HG03575 (cell line): ENCODE measurements around the gene SLC43A2.

Source experiments
- ATAC-seq: cut with Tn5 transposase; IDR thresholded peaks from one replicate; pipeline ENCODE4 v1.9.1; 2021; ENCODE audit not compliant: unreplicated experiment, insufficient number of reproducible peaks, low FRiP score; ENCODE audit errors: extremely low read depth

The SLC43A2 gene

GRCh38 chr17:1626333-1626732 is 2.3 kb downstream of the SLC43A2 start:
- ATAC-seq = no peak

GRCh38 chr17:1625581-1625980 is 3.1 kb downstream of the SLC43A2 start:
- ATAC-seq = no peak

- no peak for ATAC-seq
Measured at GRCh38 chr17:1625053-1625452, 3.6 kb downstream of the SLC43A2 start.

- ATAC-seq = no peak
Measured at GRCh38 chr17:1624650-1625049, 4.0 kb downstream of the SLC43A2 start.

- ATAC-seq = no peak
Measured at GRCh38 chr17:1623057-1623630, 5.5 kb downstream of the SLC43A2 start.

GRCh38 chr17:1621273-1621954 is 7.2 kb downstream of the SLC43A2 start:
- no peak for ATAC-seq

- ATAC-seq = no peak
Measured at GRCh38 chr17:1620486-1620885, 8.1 kb downstream of the SLC43A2 start.

GRCh38 chr17:1617620-1618174 is 10.9 kb downstream of the SLC43A2 start:
- ATAC-seq = no peak

GRCh38 chr17:1616101-1616500 is 12.5 kb downstream of the SLC43A2 start:
- ATAC-seq = no peak

- ATAC-seq = no peak
Measured at GRCh38 chr17:1612400-1612799, 16.2 kb downstream of the SLC43A2 start.

- ATAC-seq = no peak
Measured at GRCh38 chr17:1611715-1612114, 16.9 kb downstream of the SLC43A2 start.

GRCh38 chr17:1608676-1609075 is 20.0 kb downstream of the SLC43A2 start:
- no peak for ATAC-seq

GRCh38 chr17:1607971-1608320 is 20.7 kb downstream of the SLC43A2 start:
- no peak for ATAC-seq

- ATAC-seq = no peak
Measured at GRCh38 chr17:1606352-1606985, 22.2 kb downstream of the SLC43A2 start.

GRCh38 chr17:1605681-1606351 is 22.8 kb downstream of the SLC43A2 start:
- ATAC-seq = no peak

GRCh38 chr17:1604831-1605528 is 23.7 kb downstream of the SLC43A2 start:
- no peak for ATAC-seq

- ATAC-seq = no peak
Measured at GRCh38 chr17:1601571-1601970, 27.1 kb downstream of the SLC43A2 start.

GRCh38 chr17:1598399-1599095 is 30.1 kb downstream of the SLC43A2 start:
- ATAC-seq = no peak
